Panc1 (cell line): ENCODE data around the gene FAM24B.

Experiments
- POLR2AphosphoS5 ChIP-seq: IDR thresholded peaks from 2 replicates; pipeline ENCODE4 v1.6.1; 2012; ENCODE audit warnings: mild to moderate bottlenecking, low read depth, low read length, moderate library complexity
- TF ChIP-seq, protein P1 (sequence below): fragments of 450-650 bp; IDR thresholded peaks from 2 replicates; pipeline ENCODE4 v1.5.1; 2017; ENCODE audit warnings: mild to moderate bottlenecking

DNA sequence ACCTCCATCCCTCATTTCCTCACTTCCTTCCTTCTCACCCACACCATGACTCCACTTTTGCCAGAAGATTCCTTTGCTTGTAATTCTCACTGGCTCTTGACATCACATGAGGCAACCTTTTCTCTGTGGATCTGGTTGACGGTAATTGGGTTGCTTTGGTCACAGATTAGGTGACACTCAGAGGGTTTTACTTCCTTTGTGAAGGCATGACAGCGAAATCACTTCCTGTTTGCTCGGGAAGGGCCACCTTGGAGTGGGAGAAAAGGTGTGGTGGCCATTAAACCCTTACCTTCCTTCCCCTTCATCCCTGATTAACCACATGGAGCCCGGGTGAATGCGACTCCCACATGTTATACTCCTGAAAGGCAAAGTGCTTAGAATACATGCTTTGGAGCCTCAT lies 63.9 kb downstream of the FAM24B start:
- TF ChIP-seq, protein P1, sequence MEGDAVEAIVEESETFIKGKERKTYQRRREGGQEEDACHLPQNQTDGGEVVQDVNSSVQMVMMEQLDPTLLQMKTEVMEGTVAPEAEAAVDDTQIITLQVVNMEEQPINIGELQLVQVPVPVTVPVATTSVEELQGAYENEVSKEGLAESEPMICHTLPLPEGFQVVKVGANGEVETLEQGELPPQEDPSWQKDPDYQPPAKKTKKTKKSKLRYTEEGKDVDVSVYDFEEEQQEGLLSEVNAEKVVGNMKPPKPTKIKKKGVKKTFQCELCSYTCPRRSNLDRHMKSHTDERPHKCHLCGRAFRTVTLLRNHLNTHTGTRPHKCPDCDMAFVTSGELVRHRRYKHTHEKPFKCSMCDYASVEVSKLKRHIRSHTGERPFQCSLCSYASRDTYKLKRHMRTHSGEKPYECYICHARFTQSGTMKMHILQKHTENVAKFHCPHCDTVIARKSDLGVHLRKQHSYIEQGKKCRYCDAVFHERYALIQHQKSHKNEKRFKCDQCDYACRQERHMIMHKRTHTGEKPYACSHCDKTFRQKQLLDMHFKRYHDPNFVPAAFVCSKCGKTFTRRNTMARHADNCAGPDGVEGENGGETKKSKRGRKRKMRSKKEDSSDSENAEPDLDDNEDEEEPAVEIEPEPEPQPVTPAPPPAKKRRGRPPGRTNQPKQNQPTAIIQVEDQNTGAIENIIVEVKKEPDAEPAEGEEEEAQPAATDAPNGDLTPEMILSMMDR, result no peak
- no peak for TF ChIP-seq POLR2AphosphoS5
